Endothelial cell (in vitro differentiated cells): ENCODE results near the gene EVI5L. TPM values are rescaled to one million over a fixed set of nuclear protein-coding genes. Genes with fewer than 3 reads are reported as not detected.

Source experiments
- DNase-seq: peaks from one replicate; pipeline ENCODE4 v3.0.0; 2021; ENCODE audit warnings: low spot score
- H3K27ac Mint-ChIP-seq: one replicate; pipeline ENCODE4 v1.8.0; 2021; ENCODE audit warnings: mixed read lengths, inconsistent platforms; ENCODE audit not compliant: unreplicated experiment
- H3K27me3 Mint-ChIP-seq: one replicate; pipeline ENCODE4 v1.8.0; 2021; ENCODE audit warnings: mild to moderate bottlenecking, moderate library complexity, mixed read lengths, inconsistent platforms; ENCODE audit not compliant: unreplicated experiment
- H3K36me3 Mint-ChIP-seq: one replicate; pipeline ENCODE4 v1.8.0; 2021; ENCODE audit warnings: mild to moderate bottlenecking, low read depth, mixed read lengths, inconsistent platforms; ENCODE audit not compliant: unreplicated experiment
- H3K4me1 Mint-ChIP-seq: one replicate; pipeline ENCODE4 v1.8.0; 2021; ENCODE audit warnings: mild to moderate bottlenecking, mixed read lengths, inconsistent platforms; ENCODE audit not compliant: unreplicated experiment
- H3K4me3 Mint-ChIP-seq: one replicate; pipeline ENCODE4 v1.8.0; 2021; ENCODE audit warnings: mild to moderate bottlenecking, mixed read lengths, inconsistent platforms; ENCODE audit not compliant: unreplicated experiment
- H3K9me3 Mint-ChIP-seq: one replicate; pipeline ENCODE4 v1.8.0; 2021; ENCODE audit warnings: mixed read lengths, inconsistent platforms; ENCODE audit not compliant: unreplicated experiment
- CTCF ChIP-seq: fragments of 200-600 bp; sonication (generic); IDR thresholded peaks from one replicate; pipeline ENCODE4 v1.5.0; 2021; ENCODE audit warnings: antibody characterized with exemption; ENCODE audit not compliant: unreplicated experiment
- total RNA-seq: library from RNA; stranded (reverse); fragmentation: NEBNext Ultra II Directional; extraction: Animal tissue kit (Norgen Biotek cat#: 25700); gene quantifications from one replicate; pipeline ENCODE4 v1.2.1, GENCODE V29; 2021; ENCODE audit not compliant: unreplicated experiment

EVI5L gene
- total RNA-seq, 1 donor from 2014 or later = 20.4 TPM

- Mint-ChIP-seq H3K4me3 (no peak overlapping the region), H3K9me3 (no peaks in the 10 kb centered on the region), H3K36me3 (peaks cover 9% of the 10 kb centered on the region), H3K27ac (no peak overlapping the region), H3K27me3 (peaks cover 11% of the 10 kb centered on the region), H3K4me1 (peaks cover 12% of the 10 kb centered on the region)
- no peak for TF ChIP-seq CTCF
- no peak for DNase-seq
Measured at GRCh38 chr19:7907544-7907943, 77.5 kb downstream of the EVI5L start.

GRCh38 chr19:7908078-7908699 lies 78.2 kb downstream of the EVI5L start:
- Mint-ChIP-seq H3K27me3 (peaks cover 8% of the 10 kb centered on the region), H3K4me1 (peaks cover 12% of the 10 kb centered on the region), H3K9me3 (no peaks in the 10 kb centered on the region), H3K36me3 (peaks cover 13% of the 10 kb centered on the region), H3K4me3 (no peak overlapping the region), H3K27ac (no peak overlapping the region)
- TF ChIP-seq CTCF = no peak
- no peak for DNase-seq

- Mint-ChIP-seq H3K9me3 (no peaks in the 10 kb centered on the region), H3K27me3 (peaks cover 5% of the 10 kb centered on the region), H3K4me3 (no peak overlapping the region), H3K27ac (no peak overlapping the region), H3K36me3 (peaks cover 16% of the 10 kb centered on the region), H3K4me1 (peaks cover 12% of the 10 kb centered on the region)
- no peak for DNase-seq
- no peak for TF ChIP-seq CTCF
Measured at GRCh38 chr19:7908742-7909461, 78.9 kb downstream of the EVI5L start.

- H3K9me3 Mint-ChIP-seq = no peaks in the 10 kb centered on the region
- H3K27me3 Mint-ChIP-seq = peaks cover 9% of the 10 kb centered on the region
- no peak overlapping the region for H3K27ac Mint-ChIP-seq
- no peak overlapping the region for H3K4me3 Mint-ChIP-seq
- DNase-seq = no peak
- peaks cover 9% of the 10 kb centered on the region for H3K4me1 Mint-ChIP-seq
- peaks cover 16% of the 10 kb centered on the region for H3K36me3 Mint-ChIP-seq
- no peak for TF ChIP-seq CTCF
Measured at GRCh38 chr19:7909471-7910067, 79.6 kb downstream of the EVI5L start.
